GM21515 (cell line): Measurements from ENCODE around the gene SLC4A2.

Source experiments
- ATAC-seq: cut with Tn5 transposase; IDR thresholded peaks from one replicate; pipeline ENCODE4 v1.9.1; 2021; ENCODE audit not compliant: unreplicated experiment

SLC4A2 gene

GRCh38 chr7:151062399-151063211 lies 3.2 kb downstream of the SLC4A2 start:
- ATAC-seq: no peak

- ATAC-seq: no peak
Observed at GRCh38 chr7:151063212-151063561, 3.8 kb downstream of the SLC4A2 start.

- no peak for ATAC-seq
Observed at GRCh38 chr7:151064454-151064853, 5.1 kb downstream of the SLC4A2 start.

GRCh38 chr7:151064993-151065392 lies 5.6 kb downstream of the SLC4A2 start:
- ATAC-seq: no peak

DNA sequence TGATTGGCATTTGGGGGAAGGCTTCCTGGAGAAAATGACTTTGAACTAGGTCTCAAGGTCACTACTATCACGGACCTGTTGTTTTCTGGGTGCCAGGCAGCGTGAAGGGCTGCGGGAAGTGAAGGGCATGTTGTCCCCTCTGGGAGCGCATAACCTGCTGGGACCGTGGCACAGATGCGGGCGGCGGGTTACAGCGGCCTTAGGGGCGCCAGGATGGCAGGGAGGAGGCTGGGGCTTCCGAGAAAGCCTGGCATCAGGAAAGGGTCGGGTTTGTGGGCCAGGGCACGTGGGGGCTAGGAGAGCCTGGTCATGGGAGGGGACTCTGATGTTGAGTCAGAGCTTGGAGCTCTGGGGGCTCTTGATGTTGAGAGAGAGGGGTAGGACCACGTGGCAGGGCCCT lies 6.1 kb downstream of the SLC4A2 start:
- ATAC-seq: no peak

DNA sequence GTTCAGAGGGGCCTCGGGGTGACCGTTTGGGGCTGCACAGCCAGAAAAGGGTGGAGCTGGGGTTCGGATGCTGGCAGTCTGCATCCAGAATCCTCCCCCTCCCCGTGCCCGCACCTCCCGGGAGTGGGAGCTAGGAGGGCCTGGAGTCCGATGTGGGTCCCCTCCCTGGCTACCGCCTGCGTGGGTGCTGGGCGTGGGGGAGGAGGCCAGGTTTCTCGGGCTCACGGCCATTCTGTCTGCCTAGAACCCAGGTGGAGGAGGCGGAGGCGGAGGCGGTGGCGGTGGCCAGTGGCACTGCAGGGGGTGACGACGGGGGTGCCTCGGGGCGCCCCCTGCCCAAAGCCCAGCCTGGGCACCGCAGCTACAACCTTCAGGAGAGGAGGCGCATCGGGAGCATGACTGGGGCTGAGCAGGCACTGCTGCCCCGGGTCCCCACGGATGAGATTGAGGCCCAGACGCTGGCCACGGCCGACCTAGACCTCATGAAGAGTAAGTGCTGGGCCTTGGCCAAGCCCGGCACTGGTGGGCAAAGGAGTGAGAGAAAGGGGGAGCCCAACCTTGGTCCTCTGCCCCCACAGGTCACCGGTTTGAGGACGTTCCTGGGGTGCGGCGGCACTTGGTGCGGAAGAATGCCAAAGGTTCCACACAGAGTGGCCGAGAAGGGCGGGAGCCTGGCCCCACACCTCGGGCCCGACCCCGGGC lies 7.0 kb downstream of the SLC4A2 start:
- ATAC-seq: no peak

DNA sequence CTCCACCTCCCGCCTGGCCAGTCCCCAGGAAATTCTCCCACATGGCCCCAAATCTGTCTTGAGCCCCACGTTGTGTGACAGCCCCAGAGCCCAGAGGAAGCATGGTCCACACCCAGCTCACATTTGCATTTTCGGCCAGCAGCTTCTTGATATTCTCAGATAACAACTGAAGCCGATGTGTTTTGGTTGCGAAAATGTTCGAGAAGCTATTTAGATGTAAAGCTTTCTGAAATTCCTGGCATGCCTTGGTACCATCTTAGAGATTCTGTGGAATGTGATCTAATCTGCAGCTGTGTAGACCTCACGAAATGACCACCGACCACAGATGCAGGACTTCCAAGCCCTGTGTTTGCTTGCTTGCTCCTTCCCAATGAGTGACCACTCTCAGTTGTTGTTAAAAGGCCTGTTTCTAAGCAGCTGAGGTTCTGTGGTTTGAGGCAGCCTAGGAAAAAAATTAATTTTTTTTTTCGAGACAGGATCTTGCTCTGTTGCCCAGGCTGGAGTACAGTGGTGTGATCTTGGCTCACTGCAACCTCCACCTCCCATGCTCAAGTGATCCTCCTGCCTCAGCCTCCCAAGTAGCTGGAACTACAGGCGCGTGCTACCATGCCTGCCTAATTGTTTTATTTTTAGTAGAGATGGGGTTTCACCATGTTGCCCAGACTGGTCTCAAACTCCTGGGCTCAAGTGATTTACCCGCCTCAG lies 8.8 kb downstream of the SLC4A2 start:
- no peak for ATAC-seq

DNA sequence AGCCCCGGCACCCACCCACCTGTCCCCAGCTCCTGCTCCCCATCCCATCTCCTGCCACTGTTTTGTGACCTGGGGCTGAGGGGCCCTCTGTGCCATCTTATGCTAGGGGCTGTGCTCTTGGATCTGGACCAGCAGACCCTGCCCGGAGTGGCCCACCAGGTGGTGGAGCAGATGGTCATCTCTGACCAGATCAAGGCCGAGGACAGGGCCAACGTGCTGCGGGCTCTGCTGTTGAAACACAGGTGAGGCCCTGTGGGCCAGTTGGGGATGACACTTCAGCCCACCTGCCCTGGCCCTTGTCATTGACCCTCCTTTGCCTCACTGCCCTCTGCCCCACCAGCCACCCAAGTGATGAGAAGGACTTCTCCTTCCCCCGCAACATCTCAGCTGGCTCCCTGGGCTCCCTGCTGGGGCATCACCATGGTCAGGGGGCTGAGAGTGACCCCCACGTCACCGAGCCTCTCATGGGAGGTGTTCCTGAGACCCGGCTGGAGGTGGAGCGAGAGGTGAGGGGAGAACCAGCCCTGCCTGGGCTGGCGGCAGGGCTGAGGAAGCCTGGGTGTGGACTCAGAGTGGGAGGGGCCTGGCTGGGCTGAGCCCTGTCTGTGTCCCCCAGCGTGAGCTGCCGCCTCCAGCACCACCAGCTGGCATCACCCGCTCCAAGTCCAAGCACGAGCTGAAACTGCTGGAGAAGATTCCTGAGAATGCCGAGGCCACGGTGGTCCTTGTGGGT lies 10.6 kb downstream of the SLC4A2 start:
- no peak for ATAC-seq

GRCh38 chr7:151070574-151070960 lies 11.2 kb downstream of the SLC4A2 start:
- ATAC-seq: no peak

DNA sequence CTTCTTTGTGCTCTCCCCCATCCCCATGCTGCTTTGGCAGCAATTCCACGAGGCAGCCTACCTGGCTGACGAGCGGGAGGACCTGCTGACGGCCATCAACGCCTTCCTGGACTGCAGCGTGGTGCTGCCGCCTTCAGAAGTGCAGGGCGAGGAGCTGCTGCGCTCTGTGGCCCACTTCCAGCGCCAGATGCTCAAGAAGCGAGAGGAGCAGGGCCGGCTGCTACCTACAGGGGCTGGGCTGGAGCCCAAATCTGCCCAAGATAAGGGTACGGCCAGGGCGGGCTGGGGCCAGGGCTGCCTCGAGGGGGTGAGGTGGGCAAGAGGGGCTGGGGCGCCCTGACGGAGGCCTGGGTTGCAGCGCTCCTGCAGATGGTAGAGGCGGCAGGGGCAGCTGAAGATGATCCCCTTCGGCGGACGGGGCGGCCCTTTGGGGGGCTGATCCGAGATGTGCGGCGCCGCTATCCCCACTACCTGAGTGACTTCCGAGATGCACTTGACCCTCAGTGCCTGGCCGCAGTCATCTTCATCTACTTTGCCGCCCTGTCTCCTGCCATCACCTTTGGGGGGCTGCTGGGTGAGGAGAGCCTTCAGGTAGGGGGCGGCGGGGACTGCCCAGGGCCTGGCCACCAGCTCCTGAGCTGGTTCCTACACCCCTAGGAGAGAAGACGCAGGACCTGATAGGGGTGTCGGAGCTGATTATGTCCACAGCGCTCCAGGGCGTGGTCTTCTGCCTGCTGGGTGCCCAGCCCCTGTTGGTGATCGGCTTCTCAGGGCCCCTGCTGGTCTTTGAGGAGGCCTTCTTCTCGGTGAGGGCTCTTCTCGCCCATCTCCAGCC lies 11.9 kb downstream of the SLC4A2 start:
- ATAC-seq: no peak

- no peak for ATAC-seq
Observed at GRCh38 chr7:151073990-151074389, 14.6 kb downstream of the SLC4A2 start.

- no peak for ATAC-seq
Observed at GRCh38 chr7:151074817-151075661, 15.7 kb downstream of the SLC4A2 start.

GRCh38 chr7:151075662-151075971 lies 16.2 kb downstream of the SLC4A2 start:
- no peak for ATAC-seq

GRCh38 chr7:151075978-151076426 lies 16.6 kb downstream of the SLC4A2 start:
- no peak for ATAC-seq

DNA sequence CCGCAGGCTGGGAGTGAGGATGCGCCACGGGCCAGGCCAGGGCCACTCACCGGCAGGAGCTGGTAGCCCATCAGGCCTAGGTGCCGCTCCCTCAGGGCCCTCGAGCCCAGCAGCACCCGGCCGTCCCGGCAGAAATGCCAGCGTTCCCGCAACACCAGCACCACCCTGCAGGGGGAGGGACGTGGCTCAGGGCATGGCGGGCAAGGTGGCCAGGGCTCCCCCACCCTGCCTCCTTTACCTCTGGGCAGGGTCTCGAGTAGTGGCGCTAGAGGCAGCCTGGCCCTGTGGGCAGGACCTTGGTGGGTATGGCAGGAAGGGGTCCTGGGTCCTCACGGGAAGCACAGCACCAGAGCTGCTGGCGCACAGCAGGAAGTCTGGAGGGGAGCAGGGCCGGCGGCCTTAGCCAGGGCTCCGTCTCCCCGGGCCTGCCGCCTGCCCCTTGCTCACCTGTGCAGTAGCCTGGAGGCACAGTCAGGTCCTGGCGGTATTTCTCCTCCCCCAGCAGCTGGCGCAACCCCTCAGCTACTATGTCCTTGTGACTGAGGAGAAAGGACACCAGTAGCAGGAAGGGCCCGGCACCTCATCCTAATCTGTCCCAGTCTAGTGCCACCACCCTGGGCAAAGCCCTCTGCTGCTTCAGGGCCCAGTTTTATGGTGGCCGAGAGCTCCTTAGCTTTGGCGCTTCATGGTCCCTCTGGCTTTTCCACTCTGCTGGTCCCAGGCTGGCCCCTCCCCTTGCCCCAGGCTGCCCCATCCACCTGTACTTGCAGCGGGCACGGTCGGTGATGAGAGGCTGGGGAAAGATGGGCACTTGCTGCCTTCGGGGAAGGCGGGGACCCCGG lies 17.7 kb downstream of the SLC4A2 start:
- ATAC-seq: no peak

- ATAC-seq: no peak
Observed at GRCh38 chr7:151077705-151078232, 18.4 kb downstream of the SLC4A2 start.

DNA sequence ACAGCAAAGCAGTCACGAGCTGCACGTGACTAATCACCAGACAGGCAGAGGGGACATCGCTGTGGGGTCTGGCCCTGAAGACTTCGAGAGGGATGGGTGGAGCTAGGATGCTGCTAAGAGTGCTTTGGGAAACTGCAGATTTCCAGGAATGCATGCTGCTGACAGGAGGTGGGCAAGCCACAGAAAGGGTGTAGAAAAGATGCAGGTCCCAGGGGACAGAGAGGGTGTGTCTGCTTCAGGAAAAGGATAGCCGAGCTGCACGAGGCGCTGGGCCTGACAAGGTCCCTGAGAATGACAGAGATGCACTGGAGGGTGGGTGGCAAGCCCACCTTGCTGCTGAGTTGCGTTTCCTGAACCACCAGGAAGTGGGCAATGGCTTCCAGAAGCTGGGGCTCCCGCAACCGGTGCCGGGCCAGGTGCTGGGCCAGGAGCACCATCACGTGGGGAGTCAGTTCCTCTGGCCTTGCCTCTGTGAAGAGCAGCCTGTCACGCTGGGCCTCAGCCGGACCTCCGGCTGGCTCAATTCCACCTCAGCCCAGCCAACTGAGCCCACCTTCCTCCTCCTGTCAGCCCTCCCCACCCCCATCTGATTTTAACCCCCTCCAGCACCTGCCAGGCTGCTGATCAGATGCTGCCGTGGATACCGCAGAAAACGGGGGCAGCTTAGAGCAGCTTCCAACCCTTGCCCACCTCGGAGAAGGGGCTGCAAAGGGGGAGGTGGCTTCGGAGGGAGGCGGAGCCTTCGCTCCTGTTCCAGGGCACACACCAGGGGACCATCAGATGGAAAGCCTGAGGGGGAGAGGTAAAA lies 19.0 kb downstream of the SLC4A2 start:
- ATAC-seq: no peak
